GM19328 (cell line): ENCODE results near the gene ACER3.
"Not testable (repeated sequence)": the region's sequence is repeated elsewhere in the genome, so short reads cannot be mapped to it uniquely, and the experiment has no call there.

Source experiments
- ATAC-seq: cut with Tn5 transposase; IDR thresholded peaks from one replicate; pipeline ENCODE4 v1.9.1; 2021; ENCODE audit warnings: mild to moderate bottlenecking, moderate library complexity; ENCODE audit not compliant: unreplicated experiment

ACER3 gene

DNA sequence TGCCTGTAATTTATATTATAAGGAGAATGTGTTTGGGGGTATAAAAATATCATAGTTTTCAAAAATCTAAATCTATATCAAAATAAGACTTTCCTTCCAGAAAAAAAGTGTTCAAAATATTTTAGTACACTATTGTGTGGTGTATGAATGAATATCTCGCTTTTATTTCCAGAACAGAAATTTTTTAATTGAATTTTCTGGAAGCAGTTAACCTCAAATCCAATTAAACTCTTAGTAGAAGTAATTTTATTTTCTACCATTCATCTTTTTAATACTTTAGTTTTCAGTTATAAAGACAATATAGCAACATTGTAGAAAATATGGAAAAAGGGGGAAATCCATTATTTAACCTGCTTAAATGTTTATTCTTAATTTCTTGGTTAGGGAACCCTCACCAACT is 58.7 kb downstream of the ACER3 start:
- no peak for ATAC-seq

DNA sequence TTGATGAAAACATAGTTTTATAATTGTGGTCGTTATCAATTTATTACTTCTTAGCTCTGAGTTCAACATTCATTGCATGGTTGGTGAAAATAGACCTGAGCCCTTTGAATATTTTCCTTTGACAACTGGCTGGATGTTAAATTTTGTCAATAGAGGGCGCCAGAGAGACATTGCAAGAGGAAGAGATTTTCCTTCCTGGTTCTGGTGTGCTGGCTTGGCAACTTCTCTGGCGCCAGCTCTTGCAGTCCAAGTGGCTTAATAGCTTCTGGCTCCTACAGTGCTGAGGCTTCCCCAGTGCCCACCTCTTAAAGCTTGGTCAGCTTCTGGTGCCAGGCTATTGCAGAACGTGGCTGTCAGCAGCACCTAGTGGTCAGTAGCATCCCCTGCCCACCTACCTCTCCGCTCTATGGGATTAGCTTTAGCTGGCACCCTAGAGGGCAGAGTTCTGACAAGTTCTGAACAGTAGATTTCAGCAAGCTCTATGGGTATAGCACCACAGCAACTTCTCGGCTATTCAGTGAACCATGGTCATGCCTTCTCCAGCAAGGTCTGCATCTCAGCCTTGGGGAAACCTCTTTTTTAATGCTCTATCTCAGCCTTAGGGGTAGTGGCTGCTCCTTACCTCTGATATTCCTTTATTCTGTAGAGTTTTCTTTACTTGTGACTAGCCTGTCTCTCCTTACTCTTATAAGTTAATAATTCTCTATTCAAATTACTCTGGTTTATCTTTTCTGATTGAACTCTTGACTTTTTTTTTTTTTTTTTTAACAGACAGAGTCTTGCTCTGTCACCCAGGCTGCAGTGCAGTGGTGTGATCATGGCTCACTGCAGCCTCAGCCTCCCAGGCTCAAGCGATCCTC is 59.4 kb downstream of the ACER3 start:
- no peak for ATAC-seq

DNA sequence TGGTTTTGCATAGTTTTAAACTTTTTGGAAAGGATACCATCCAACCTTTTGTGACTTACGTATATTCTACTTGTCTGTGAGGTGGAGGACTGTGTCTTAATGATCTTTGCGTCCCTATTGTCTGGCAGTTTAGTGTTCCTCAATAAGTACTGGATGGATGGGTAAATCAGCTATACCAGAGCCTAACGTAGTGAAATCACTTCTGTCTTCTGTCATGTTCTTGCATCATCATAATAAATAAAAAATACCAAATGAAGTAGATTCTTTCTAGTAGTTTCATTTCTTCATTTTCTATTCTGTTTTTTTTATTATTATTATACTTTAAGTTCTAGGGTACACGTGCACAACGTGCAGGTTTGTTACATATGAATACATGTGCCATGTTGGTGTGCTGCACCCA is 66.4 kb downstream of the ACER3 start:
- ATAC-seq, result no peak

DNA sequence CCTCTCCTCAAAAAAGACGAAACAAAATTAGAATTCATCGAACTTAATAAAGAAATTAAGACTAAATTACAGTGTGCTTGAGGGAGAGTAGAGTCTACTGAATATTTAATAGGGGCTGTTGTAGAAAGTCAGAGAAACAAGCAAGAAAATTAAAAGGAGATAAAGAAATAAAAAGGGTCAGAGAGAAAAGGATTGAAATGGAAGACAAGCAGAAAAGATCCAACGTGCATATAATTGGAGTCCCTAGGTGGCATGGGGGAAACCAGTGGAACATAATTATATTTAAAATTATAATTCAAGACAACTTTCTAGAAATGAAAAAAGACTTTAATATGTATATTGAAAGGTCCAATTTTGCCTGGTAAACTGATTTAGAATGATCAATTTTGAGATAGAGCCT is 74.3 kb downstream of the ACER3 start:
- no peak for ATAC-seq

DNA sequence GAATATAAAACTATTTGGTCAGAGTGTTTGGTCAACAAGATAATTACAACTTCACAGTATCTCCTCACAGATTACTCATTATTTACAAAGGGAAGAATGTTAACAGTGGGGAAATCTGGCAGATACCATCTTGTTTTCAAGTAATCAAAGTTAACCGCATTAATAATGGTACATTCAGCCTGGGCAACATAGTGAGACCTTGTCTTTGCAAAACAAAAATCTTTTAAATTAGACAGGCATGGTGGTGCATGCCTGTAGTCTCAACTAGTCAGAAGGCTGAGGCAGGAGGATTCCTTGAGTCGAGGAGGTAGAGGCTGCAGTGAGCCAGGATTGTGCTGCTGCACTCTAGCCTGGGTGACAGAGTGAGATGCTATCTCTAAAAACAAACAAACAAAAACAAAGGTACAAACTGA is 78.5 kb downstream of the ACER3 start:
- no peak for ATAC-seq

DNA sequence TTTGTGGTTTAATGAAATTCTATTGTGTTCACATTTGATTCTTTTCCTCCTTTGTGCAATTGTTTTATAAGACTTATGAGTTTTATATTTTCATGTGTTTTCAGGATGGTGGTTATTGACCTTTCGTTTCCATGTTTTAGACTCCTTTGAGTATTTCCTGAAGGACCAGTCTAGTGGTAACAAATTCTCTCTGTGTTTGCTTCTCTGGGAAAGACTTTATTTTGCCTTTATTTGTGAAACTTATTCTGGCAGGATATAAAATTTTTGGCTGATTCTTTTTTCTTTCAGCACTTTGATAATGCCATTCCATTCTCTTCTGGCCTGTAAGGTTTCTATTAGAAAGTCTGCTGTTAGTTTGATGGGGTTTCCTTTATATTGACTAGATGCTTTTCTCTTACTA is 83.5 kb downstream of the ACER3 start:
- ATAC-seq, result no peak

DNA sequence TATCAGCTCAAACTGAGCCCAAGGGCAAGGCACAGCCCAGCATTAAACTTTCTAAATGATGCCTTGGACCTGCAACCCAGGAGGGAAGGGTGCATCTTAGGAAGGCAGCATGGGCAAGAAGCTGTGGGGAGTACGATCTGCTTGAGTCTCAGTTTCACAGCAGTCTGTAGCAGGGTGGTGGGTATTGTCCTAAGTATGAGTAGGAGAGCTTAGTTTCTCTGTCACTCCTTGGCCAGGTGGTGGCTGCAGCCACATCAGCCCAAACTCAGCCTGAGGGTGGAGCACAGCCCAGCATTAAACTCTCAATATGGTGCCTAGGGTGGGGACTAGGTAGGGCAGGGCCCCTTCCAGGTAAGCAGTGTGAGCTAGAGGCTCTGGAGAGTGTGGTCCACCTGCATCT is 85.5 kb downstream of the ACER3 start:
- ATAC-seq, result no peak

DNA sequence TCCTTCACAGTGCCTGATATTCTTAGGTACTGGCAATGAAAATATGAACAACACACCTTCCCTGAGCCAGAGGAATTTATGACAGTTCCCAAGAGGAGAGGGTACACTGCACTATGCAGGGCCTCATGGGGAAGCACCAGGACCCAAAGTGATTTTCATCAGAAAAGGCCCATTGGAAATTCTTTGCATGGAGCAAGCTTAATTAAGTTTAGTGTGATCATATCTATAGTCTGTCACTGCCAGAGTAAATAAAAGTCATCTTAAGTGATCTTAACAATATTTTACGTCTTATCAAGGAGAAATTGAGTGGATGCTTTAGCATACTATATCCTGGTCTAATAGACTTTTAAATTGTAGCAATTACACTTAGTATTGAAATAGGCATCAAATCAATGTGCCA is 86.5 kb downstream of the ACER3 start:
- ATAC-seq, result no peak

DNA sequence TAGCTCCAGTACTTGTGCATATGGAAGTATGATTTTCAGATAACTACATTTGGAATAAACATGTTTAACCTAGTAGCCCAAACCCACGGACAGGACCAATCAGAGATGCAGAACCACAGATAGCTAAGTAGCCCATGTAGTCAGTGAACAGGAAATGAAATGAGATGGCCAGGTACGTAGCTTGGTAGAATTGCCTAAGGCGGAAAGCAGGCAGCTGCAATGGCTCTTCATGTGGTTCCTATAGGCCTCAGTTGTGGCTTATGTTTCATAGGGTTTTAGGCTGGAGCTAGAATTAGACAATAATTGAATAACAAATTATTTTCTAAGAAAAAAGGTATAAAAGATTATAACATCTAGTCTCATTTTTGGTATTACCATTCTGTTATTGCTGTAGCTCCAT is 87.1 kb downstream of the ACER3 start:
- ATAC-seq, result no peak

DNA sequence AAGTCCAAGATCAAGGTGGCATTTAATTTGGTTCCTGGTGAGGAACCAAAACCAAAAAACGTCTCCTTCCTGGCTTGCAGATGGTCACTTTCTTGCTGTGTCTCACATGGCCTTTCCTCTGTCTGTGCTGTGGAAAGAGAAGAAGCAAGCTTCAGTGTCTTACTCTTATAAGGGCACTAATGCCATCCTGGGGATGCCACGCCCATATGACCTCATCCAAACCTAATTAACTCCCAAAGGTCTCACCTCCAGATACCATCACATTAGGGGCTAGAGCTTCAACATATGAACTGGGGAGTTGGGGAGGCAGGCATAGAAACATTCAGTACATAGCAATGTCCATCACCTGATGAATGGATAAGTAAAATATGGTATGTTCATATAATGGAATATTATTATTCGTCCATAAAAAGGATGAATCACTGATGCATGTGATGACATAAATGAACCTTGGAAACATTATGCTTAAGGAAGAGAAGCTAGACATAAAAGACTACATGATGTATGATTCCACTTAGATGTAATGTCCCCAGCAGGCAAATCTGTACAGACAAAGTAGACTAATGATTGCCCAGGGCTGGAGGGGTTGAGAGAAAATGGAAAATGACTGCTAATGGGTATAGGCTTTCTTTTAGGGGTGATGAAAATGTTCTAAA is 94.9 kb downstream of the ACER3 start:
- no peak for ATAC-seq

DNA sequence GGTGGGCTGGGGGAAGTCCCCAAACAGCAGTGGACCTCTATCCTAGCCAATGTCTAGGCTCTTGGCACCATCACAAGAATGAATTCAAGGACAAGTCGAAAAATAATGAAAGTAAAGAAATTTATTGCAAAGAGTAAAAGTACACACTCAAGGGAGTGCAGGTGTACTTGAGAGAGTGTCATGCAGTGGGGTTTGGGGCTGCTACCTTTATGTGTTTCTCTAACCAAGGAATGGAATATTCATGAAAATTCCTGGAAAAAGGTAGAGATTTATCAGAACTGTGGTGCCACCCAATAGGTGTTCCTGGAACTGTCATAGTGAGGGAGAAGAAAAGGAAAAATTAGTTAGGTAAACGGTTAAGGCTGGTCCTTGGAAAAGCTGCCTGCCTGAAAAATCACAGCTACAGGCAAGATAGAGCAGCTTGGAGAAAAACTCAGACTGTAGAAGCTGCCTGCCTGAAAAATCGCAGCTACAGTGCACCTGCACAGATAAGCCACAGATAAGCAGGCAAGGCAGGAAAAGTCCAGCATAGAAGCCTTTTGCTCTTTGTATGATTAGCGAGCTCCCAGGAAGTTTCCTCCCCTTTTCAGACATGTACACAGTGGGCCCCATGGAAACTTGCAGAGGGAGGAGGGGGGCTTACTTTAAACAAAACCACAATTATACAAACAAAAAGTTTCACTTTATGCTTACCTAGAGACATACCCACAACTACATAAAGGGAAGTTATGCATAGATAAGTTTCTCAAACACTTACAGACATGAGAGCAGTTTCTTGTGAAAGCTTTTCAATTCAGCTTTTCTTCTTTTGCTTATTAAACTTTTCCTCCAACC is 102.1 kb downstream of the ACER3 start:
- ATAC-seq, result no peak

DNA sequence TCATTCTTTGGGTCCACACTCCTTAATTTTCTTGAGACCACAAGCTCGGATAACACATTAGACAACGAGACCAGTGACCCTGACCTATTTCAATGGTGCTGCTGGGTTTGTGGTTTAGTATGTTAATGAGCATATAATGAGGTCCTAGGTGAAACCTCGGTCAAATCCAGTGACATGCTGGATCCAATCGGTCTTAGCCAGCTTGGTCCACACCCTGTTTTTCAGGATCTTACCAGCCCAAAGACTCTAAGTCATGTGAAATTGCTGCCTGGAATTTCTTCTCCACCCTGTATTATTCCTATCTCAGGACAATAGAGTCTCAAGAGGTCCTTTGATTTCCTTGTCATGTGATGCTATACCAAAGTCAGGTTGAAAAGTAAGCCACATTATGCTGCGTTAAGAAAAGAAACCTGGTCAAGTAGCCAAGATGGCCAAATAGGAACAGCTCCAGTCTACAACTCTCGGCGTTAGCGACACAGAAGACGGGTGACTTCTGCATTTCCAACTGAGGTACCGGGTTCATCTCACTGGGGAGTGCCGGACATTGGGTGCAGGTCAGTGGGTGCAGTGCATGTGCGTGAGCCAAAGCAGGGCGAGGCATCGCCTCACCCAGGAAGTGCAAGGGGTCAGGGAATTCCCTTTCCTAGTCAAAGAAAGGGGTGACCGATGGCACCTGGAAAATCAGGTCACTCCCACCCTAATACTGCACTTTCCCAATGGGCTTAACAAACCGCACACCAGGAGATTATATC is 102.9 kb downstream of the ACER3 start:
- ATAC-seq, result not testable (repeated sequence)

DNA sequence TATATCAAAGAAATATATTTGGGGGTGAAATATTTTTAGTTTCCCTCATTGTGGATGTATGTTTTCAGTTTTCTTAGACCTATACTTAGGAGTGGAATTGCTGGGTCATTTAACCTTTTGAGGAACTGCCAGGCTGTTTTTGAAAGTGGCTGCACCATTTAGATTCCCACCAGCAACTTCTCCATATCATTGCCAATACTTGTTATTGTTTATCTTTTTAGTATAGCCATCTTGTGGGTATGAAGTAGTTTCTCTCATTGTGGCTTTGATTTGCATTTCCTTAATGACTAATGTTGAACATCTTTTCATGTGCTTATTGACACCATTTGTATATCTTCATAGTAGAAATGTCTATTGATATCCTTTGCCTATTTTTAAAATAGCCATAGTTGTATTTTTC is 111.3 kb downstream of the ACER3 start:
- ATAC-seq, result no peak

DNA sequence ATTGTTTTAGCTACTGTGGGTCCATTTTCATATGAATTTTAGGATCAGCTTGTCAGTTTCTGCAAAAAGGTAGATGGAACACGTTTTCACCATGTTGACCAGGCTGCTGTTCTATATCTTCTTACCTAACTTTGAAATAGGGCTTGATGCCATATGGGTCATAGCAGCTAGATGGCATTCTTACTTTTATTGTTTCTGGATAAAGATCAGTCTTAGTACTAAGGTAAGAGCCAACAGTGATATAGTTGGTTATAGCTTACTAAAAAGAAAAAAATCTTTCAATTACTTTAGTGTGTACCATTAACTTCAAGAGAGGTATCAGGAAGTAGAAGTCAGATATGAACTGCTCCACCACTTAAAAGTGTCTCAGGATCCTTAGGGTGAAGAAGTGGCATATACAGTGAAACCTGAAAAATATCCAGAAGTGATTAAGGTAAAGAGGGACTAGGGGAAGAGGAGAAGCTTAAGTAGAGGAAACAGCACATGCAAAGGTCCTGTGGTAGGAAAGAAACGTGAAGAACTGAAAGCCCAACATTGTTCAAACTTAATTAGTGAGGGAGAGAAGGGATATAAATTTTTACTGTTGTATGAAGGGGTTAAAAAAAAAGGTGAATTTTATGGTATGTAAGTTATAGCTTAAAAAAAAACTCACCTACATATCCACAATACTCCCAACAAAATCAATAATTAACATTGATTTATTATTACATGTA is 113.6 kb downstream of the ACER3 start:
- ATAC-seq, result no peak

DNA sequence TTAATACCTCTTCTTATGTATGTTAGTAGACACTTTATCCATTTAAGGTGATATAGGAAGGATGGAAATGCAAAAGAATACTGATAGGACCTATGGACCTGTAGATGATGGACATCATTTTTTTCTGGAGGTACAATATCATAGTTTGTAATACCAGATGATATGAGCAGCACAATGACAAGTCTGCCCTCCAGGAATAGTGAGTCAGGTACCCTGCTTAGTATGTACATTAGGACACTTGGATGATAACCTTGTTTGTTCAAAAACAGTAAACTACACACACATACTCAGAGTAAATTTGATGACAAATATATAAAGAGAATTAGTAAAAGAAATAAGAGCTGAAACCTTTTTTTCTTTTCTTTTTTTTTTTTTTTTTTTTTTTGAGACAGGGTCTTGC is 114.8 kb downstream of the ACER3 start:
- ATAC-seq, result no peak

DNA sequence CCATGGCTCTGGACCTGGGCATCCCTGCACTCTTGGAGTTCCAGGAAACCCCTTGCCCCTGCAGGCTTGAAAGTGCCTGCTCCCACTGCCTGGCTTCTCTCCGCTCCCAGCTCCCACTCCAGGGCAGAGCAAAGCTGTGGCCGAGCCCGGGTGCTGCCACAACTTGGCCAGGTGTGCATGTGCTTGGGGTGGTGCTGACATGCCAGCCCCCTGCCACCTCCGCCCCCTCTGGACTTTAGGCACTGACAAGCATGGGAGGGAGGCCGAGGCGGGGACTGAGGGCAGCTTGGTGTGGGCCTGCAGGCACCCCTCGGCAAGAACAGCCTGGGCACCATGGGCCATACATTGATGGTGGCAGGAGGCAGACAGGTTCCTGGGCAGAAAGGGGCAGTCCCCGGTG is 117.1 kb downstream of the ACER3 start:
- no peak for ATAC-seq

DNA sequence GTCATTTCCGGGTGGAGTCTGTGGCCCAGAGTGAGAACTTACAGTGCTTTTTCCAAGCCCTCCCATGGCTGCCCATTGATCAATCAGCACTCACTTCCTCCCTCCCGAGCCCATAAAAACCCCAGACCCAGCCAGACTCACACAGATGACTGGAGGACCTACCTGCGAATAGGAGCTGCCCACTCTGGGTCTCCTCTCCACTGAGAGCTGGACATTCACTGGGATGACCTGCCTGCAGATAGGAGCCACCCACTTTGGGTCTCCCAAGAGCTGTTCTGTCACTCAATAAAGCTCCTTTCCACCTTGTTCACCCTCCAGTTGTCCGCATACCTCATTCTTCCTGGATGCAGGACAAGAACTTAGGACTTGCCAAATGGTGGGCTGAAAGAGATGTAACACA is 117.5 kb downstream of the ACER3 start:
- no peak for ATAC-seq

DNA sequence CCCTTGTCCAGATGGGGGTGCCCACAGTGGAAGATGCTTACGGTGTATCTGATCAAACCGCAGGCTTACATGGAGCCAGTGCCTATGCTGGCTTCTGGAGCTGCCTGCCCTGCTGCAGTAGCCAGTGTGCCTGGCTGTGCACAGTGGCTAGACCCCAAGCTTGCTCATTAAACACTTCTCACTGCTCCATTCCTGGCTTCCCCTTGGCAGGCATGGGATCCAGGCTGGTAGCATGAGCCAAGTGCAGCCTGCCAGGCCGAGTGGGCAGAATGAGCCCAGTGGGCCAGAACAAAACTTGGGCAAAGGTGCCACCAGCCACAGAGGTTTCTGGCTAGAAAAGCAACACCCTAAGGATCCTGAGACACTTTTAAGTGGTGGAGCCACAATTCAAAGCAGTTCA is 118.1 kb downstream of the ACER3 start:
- no peak for ATAC-seq

DNA sequence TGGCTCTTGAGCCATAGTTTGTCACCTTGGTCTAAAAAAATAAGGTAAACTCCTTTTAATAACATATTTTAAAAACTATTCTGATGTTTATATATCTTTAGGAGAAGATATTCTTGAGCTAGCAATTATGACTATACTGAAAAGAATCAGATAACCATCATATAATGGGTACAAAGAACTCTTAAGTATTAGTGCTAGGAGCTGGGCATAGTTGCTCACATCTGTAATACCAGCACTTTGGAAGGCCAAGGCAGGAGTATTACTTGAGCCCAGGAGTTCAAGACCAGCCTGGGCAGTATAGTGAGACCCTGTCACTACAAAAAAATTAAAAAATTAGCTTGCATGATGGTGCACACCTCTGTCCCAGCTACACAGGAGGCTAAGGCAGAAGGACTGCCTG is 119.5 kb downstream of the ACER3 start:
- ATAC-seq, result no peak

DNA sequence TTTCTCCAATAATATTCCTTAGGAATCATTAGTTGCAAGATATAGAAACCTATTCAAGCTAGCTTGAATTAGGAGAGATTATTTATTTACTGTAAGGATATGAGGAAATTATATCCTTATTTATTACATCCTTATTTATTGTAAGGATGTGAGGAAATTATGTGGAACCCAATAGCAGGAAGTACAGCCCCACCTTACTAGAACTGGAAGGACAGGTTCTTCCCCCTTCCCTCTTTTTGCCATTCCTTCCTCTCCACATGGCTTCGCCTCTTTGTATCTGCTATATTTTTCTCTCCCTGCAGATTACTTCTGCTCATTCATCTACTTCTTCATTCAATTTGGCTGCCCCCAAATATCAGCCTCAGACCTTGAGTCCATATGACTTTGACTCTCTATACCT is 124.0 kb downstream of the ACER3 start:
- ATAC-seq, result no peak
